B cell (primary cell): Measurements from ENCODE around the gene ERMARD.

ENCODE experiments used
- CTCF ChIP-seq: fragments of 200-600 bp; IDR thresholded peaks from one replicate; pipeline ENCODE4 v1.8.0; 2022; ENCODE audit warnings: antibody characterized with exemption, mild to moderate bottlenecking
- EZH2 ChIP-seq: IDR thresholded peaks from 2 replicates; pipeline ENCODE4 v1.6.1; 2012; ENCODE audit warnings: borderline replicate concordance, low read depth, mild to moderate bottlenecking, moderate library complexity, low read length; ENCODE audit not compliant: insufficient read depth, poor library complexity, severe bottlenecking

GRCh38 chr6:169723200-169723909 lies 28.1 kb upstream of the ERMARD start:
- TF ChIP-seq CTCF (no peak), EZH2 (no peak)
